Mucosa of descending colon (tissue), 3 donors: ENCODE data around the gene FBXO31. TPM values are rescaled to one million over a fixed set of nuclear protein-coding genes. Genes with fewer than 3 reads are reported as not detected.

Source experiments
- ATAC-seq: fragments of 200-7000 bp; cut with Tn5 transposase; one replicate; pipeline ENCODE4 v1.9.1; 2020; ENCODE audit warnings: mild to moderate bottlenecking, moderate library complexity
- DNase-seq, 3 donors: peaks; one replicate each; pipeline ENCODE4 v3.0.0-alpha.2; 2020
- H3K36me3 ChIP-seq: fragments of 200-600 bp; one replicate; pipeline ENCODE4 v1.8.0; 2021; ENCODE audit warnings: low read depth, mild to moderate bottlenecking
- H3K4me1 ChIP-seq: fragments of 200-600 bp; one replicate; pipeline ENCODE4 v1.8.0; 2021; ENCODE audit warnings: low read depth, mild to moderate bottlenecking
- H3K4me3 ChIP-seq: fragments of 200-600 bp; one replicate; pipeline ENCODE4 v1.8.0; 2021; ENCODE audit warnings: mild to moderate bottlenecking
- H3K9me3 ChIP-seq: fragments of 200-600 bp; one replicate; pipeline ENCODE4 v1.8.0; 2021; ENCODE audit warnings: mild to moderate bottlenecking
- CTCF ChIP-seq: fragments of 200-600 bp; IDR thresholded peaks from one replicate; pipeline ENCODE4 v1.8.0; 2022; ENCODE audit warnings: antibody characterized with exemption, mild to moderate bottlenecking
- intact Hi-C, 2 donors: fragments of 100-400 bp; cut with DNase I in 1 of 2; cut with micrococcal nuclease in 1 of 2; formaldehyde crosslinking; loops; one replicate each; pipeline versions ENCODE4 v1.11.0 to v1.11.1; 2022; cut with DNase I, micrococcal nuclease
- total RNA-seq, 3 donors: library from RNA; stranded (reverse); fragmentation: NEBNext Ultra II Directional in 2 of 3; extraction: Animal tissue kit (Norgen Biotek cat#: 25700) in 2 of 3; gene quantifications; one replicate each; pipeline versions ENCODE4 v1.2.1 to v1.2.4, GENCODE V29; 2021 to 2023
- donor health status: DM: no; HTN: no; CAD: no; lungs with moderate emphysema.
- donor health status: DM: no; HTN: no; CAD: no.
- donor health status: DM: no; HTN: yes; CAD: no.

FBXO31 gene
- total RNA-seq, 3 donors from 2014 or later = 54.2 to 104 (median 63.9) TPM

- intact Hi-C loops = no loop called here
- H3K4me1 ChIP-seq = no peaks in the 10 kb centered on the region
- H3K4me3 ChIP-seq = no peak overlapping the region
- ATAC-seq (no peak), DNase-seq (no peak)
- no peaks in the 10 kb centered on the region for H3K9me3 ChIP-seq
- H3K36me3 ChIP-seq = peaks cover 4% of the 10 kb centered on the region
- no peak for TF ChIP-seq CTCF
Measured at GRCh38 chr16:87336434-87337240, 46.9 kb downstream of the FBXO31 start.

GRCh38 chr16:87335625-87336433 lies 47.7 kb downstream of the FBXO31 start:
- Histone ChIP-seq H3K4me3 (no peak overlapping the region), H3K36me3 (no peaks in the 10 kb centered on the region), H3K9me3 (no peaks in the 10 kb centered on the region), H3K4me1 (no peaks in the 10 kb centered on the region)
- intact Hi-C loops = no loop called here
- ATAC-seq (no peak), DNase-seq (no peak)
- TF ChIP-seq CTCF = no peak

GRCh38 chr16:87334651-87335624 lies 48.6 kb downstream of the FBXO31 start:
- TF ChIP-seq CTCF = no peak
- peak in 1 of 3 donors; percentile 25 for DNase-seq
- Histone ChIP-seq H3K4me3 (no peak overlapping the region), H3K4me1 (no peaks in the 10 kb centered on the region), H3K36me3 (no peaks in the 10 kb centered on the region), H3K9me3 (no peaks in the 10 kb centered on the region)
- no peak for ATAC-seq
- intact Hi-C loops = no loop called here

- H3K4me3 ChIP-seq = no peak overlapping the region
- TF ChIP-seq CTCF = no peak
- DNase-seq (peak in 1 of 3 donors; percentile 43), ATAC-seq (no peak)
- no peaks in the 10 kb centered on the region for H3K9me3 ChIP-seq
- intact Hi-C loops = no loop called here
- H3K36me3 ChIP-seq = no peaks in the 10 kb centered on the region
- H3K4me1 ChIP-seq = no peaks in the 10 kb centered on the region
Measured at GRCh38 chr16:87333581-87334331, 49.8 kb downstream of the FBXO31 start.
